Measurements from ENCODE around the gene KLHL30.

Gene KLHL30

GRCh38 chr2:238125127-238125885 is 13.2 kb upstream of the KLHL30 start:
- no peaks in the 10 kb centered on the region for H3K9me3 ChIP-seq (replicated peaks in 1 of 11)
- no peak overlapping the region for H3K27ac ChIP-seq
- peaks cover 1 to 63% (median 41%) of the 10 kb centered on the region in 10 experiments; a peak in 18 of 20 replicates for H3K4me1 ChIP-seq
- H3K9ac ChIP-seq: no peak overlapping the region
- no peak overlapping the region for H3K4me3 ChIP-seq
- no peak for TF ChIP-seq Cebpa-rat (IDR thresholded peaks at IDR 0.05)
- H3K4me2 ChIP-seq: no peak overlapping the region
- H4K20me1 ChIP-seq: peaks cover 0 to 2% (median 0%) of the 10 kb centered on the region in 11 experiments; a peak in 2 of 22 replicates
- peaks cover 0 to 3% (median 0%) of the 10 kb centered on the region in 11 experiments; a peak in 4 of 22 replicates for H3K27me3 ChIP-seq
- no peaks in the 10 kb centered on the region for H3K36me3 ChIP-seq

- Histone ChIP-seq H3K4me3 (no peak overlapping the region), H3K9me3 (replicated peaks in 1 of 11) (no peaks in the 10 kb centered on the region), H3K27me3 (peaks cover 0 to 13% (median 0%) of the 10 kb centered on the region in 11 experiments; a peak in 8 of 22 replicates), H3K4me1 (peaks cover 8 to 65% (median 44%) of the 10 kb centered on the region in 10 experiments; a peak in 18 of 20 replicates), H4K20me1 (peaks cover 0 to 4% (median 0%) of the 10 kb centered on the region in 11 experiments; a peak in 1 of 22 replicates), H3K4me2 (peak overlapping the region in 1 of 11 experiments; percentile 59; a peak in 1 of 22 replicates), H3K27ac (no peak overlapping the region), H3K9ac (no peak overlapping the region), H3K36me3 (no peaks in the 10 kb centered on the region)
- TF ChIP-seq Cebpa-rat (IDR thresholded peaks at IDR 0.05): no peak
Measured at GRCh38 chr2:238126338-238126737, 12.1 kb upstream of the KLHL30 start.

- TF ChIP-seq Cebpa-rat (IDR thresholded peaks at IDR 0.05): no peak
- H3K9me3 ChIP-seq (replicated peaks in 1 of 11): no peaks in the 10 kb centered on the region
- H3K27ac ChIP-seq: no peak overlapping the region
- H3K9ac ChIP-seq: peak overlapping the region in 4 of 11 experiments; percentile 10 to 52 (median 39); a peak in 3 of 22 replicates
- H3K4me1 ChIP-seq: peaks cover 13 to 70% (median 48%) of the 10 kb centered on the region in 10 experiments; a peak in 18 of 20 replicates
- H3K36me3 ChIP-seq: no peaks in the 10 kb centered on the region
- no peak overlapping the region for H3K4me3 ChIP-seq
- peaks cover 0 to 4% (median 0%) of the 10 kb centered on the region in 11 experiments; a peak in 1 of 22 replicates for H4K20me1 ChIP-seq
- H3K27me3 ChIP-seq: peaks cover 0 to 18% (median 0%) of the 10 kb centered on the region in 11 experiments; a peak in 8 of 22 replicates
- peak overlapping the region; percentile 19 to 59 (median 37); a peak in 16 of 22 replicates for H3K4me2 ChIP-seq
Measured at GRCh38 chr2:238126775-238127164, 11.7 kb upstream of the KLHL30 start.

GRCh38 chr2:238127165-238128060 is 11.1 kb upstream of the KLHL30 start:
- Histone ChIP-seq H3K36me3 (no peaks in the 10 kb centered on the region), H3K9me3 (replicated peaks in 1 of 11) (no peaks in the 10 kb centered on the region), H3K27ac (no peak overlapping the region), H4K20me1 (peaks cover 0 to 4% (median 0%) of the 10 kb centered on the region in 11 experiments; a peak in 1 of 22 replicates), H3K27me3 (peaks cover 0 to 21% (median 0%) of the 10 kb centered on the region in 11 experiments; a peak in 8 of 22 replicates), H3K4me2 (peak overlapping the region; percentile 19 to 59 (median 37); a peak in 18 of 22 replicates), H3K4me3 (no peak overlapping the region), H3K4me1 (peaks cover 14 to 71% (median 54%) of the 10 kb centered on the region in 10 experiments; a peak in 18 of 20 replicates), H3K9ac (peak overlapping the region in 4 of 11 experiments; percentile 10 to 52 (median 39); a peak in 3 of 22 replicates)
- no peak for TF ChIP-seq Cebpa-rat (IDR thresholded peaks at IDR 0.05)

GRCh38 chr2:238128061-238128440 is 10.4 kb upstream of the KLHL30 start:
- Histone ChIP-seq H4K20me1 (peaks cover 0 to 4% (median 0%) of the 10 kb centered on the region in 11 experiments; a peak in 1 of 22 replicates), H3K36me3 (no peaks in the 10 kb centered on the region), H3K9me3 (replicated peaks in 1 of 11) (no peaks in the 10 kb centered on the region), H3K4me3 (no peak overlapping the region), H3K4me1 (peaks cover 17 to 71% (median 58%) of the 10 kb centered on the region in 10 experiments; a peak in 18 of 20 replicates), H3K27me3 (peaks cover 0 to 21% (median 0%) of the 10 kb centered on the region in 11 experiments; a peak in 8 of 22 replicates), H3K9ac (no peak overlapping the region), H3K4me2 (peak overlapping the region in 6 of 11 experiments; percentile 34 to 59 (median 38); a peak in 9 of 22 replicates), H3K27ac (no peak overlapping the region)
- TF ChIP-seq Cebpa-rat (IDR thresholded peaks at IDR 0.05): no peak

GRCh38 chr2:238128534-238129001 is 9.9 kb upstream of the KLHL30 start:
- no peaks in the 10 kb centered on the region for H3K9me3 ChIP-seq (replicated peaks in 1 of 11)
- H3K27ac ChIP-seq: no peak overlapping the region
- H3K4me1 ChIP-seq: peaks cover 23 to 71% (median 58%) of the 10 kb centered on the region in 10 experiments; a peak in 18 of 20 replicates
- H3K36me3 ChIP-seq: no peaks in the 10 kb centered on the region
- H3K27me3 ChIP-seq: peaks cover 0 to 21% (median 0%) of the 10 kb centered on the region in 11 experiments; a peak in 8 of 22 replicates
- TF ChIP-seq Cebpa-rat (IDR thresholded peaks at IDR 0.05): no peak
- no peak overlapping the region for H3K4me2 ChIP-seq
- peaks cover 0 to 4% (median 0%) of the 10 kb centered on the region in 11 experiments; a peak in 1 of 22 replicates for H4K20me1 ChIP-seq
- H3K4me3 ChIP-seq: no peak overlapping the region
- no peak overlapping the region for H3K9ac ChIP-seq

GRCh38 chr2:238129166-238130010 is 9.1 kb upstream of the KLHL30 start:
- no peak overlapping the region for H3K27ac ChIP-seq
- H4K20me1 ChIP-seq: peaks cover 0 to 4% (median 0%) of the 10 kb centered on the region in 11 experiments; a peak in 1 of 22 replicates
- H3K4me2 ChIP-seq: peak overlapping the region in 6 of 11 experiments; percentile 59 to 88 (median 81); a peak in 11 of 22 replicates
- no peak for TF ChIP-seq Cebpa-rat (IDR thresholded peaks at IDR 0.05)
- H3K9ac ChIP-seq: no peak overlapping the region; a peak in 1 of 22 replicates
- H3K9me3 ChIP-seq (replicated peaks in 1 of 11): no peaks in the 10 kb centered on the region
- peaks cover 0 to 21% (median 0%) of the 10 kb centered on the region in 11 experiments; a peak in 8 of 22 replicates for H3K27me3 ChIP-seq
- H3K4me1 ChIP-seq: peaks cover 26 to 73% (median 62%) of the 10 kb centered on the region in 10 experiments; a peak in 18 of 20 replicates
- no peaks in the 10 kb centered on the region for H3K36me3 ChIP-seq
- no peak overlapping the region for H3K4me3 ChIP-seq
